Coronary artery (tissue), 2 donors: ENCODE results near the gene SEMA6A.

Source experiments
- DNase-seq: peaks from one replicate; pipeline ENCODE4 v3.0.0-alpha.2; 2017; ENCODE audit warnings: low spot score
- H3K27ac ChIP-seq, 2 donors: fragments of 200-600 bp; sonication (generic); one replicate each; pipeline ENCODE4 v1.5.1; 2016 to 2019
- H3K4me3 ChIP-seq: fragments of 200-600 bp; sonication (generic); 2 replicates; pipeline ENCODE4 v1.5.1; 2016; ENCODE audit warnings: mild to moderate bottlenecking, moderate library complexity
- TF ChIP-seq, protein P1 (sequence below): fragments of 200-600 bp; sonication (generic); IDR thresholded peaks from one replicate; pipeline ENCODE4 v1.5.1; 2019; ENCODE audit warnings: antibody characterized with exemption

SEMA6A gene

DNA sequence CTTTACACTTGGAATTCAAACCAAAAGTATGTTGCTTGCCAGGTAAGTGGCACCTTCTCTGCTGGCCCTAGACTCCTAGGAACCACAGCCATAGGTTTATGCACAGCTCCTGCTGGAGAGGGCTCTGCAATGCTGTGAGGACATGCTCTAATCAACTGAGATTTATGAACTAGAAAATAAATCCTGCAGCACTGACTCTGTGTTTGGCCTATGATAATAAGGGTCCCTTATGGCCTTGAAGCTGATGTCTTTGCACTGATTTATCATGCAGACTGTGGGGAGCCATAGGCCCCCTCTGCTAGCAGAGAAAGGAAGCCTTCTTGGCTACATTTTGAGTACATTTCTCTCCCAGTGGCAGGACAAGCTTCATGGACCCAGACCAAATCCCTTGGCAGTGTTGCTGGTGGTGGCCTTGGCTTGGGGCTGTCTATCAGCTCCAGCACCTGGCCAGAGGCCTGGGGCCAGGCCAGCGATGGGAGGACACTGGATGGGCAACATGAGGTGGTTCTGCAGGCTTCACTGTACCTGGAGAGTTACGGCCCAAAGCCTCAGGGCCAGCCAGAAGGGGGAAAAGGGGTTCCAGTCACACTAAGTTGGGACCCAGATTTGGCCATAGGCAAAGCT is 178.0 kb downstream of the SEMA6A start:
- no peak for DNase-seq
- Histone ChIP-seq H3K4me3 (no peak overlapping the region), H3K27ac (peak overlapping the region in 1 of 2 donors; percentile 0)
- TF ChIP-seq, protein P1, sequence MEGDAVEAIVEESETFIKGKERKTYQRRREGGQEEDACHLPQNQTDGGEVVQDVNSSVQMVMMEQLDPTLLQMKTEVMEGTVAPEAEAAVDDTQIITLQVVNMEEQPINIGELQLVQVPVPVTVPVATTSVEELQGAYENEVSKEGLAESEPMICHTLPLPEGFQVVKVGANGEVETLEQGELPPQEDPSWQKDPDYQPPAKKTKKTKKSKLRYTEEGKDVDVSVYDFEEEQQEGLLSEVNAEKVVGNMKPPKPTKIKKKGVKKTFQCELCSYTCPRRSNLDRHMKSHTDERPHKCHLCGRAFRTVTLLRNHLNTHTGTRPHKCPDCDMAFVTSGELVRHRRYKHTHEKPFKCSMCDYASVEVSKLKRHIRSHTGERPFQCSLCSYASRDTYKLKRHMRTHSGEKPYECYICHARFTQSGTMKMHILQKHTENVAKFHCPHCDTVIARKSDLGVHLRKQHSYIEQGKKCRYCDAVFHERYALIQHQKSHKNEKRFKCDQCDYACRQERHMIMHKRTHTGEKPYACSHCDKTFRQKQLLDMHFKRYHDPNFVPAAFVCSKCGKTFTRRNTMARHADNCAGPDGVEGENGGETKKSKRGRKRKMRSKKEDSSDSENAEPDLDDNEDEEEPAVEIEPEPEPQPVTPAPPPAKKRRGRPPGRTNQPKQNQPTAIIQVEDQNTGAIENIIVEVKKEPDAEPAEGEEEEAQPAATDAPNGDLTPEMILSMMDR: no peak

DNA sequence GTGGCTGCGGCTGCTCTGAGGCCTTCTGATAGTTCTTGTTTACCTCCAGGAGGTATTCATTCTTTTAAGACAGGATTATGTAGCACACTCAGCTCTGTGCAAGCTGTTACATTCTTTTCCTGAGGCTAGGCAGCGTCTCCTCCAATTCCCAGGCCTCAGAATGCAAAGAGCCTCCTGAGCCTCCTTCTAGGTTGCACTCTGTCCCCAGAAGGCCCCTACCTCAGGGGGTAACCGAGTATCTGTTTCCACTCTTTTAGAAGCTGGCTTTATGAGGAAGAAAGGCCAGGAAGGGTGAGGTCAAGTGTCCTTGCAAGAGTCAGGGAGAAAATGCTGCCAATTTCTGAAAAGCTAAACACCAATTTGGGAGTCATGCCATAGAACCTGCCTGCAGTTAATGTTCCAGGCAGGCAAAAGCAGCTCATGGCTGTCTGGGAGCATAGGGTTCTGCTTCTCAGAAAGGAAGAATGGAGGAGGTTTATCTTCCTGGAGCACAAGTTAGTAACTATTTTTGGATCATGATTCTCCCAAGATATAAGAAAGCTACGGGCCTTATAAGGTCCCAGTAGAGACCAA is 178.9 kb downstream of the SEMA6A start:
- TF ChIP-seq, protein P1: no peak
- DNase-seq: no peak
- H3K27ac ChIP-seq: peak overlapping the region; percentile 8 to 28

GRCh38 chr5:116395226-116395625 is 179.4 kb downstream of the SEMA6A start:
- no peak for DNase-seq
- H3K4me3 ChIP-seq: no peak overlapping the region
- TF ChIP-seq, protein P1: no peak
- H3K27ac ChIP-seq: peak overlapping the region; percentile 6 to 8

More for the DNA sequence above, 178.9 kb downstream of the SEMA6A start:
- H3K4me3 ChIP-seq: no peak overlapping the region

- no peak for DNase-seq
- Histone ChIP-seq H3K27ac (no peak overlapping the region), H3K4me3 (no peak overlapping the region)
- TF ChIP-seq, protein P1: no peak
Measured at GRCh38 chr5:116394186-116394867, 180.3 kb downstream of the SEMA6A start.
